ENCODE data around the gene CHRNA9.
"Not testable (repeated sequence)": the region's sequence is repeated elsewhere in the genome, so short reads cannot be mapped to it uniquely, and the experiment has no call there.

CHRNA9 gene, protein sequence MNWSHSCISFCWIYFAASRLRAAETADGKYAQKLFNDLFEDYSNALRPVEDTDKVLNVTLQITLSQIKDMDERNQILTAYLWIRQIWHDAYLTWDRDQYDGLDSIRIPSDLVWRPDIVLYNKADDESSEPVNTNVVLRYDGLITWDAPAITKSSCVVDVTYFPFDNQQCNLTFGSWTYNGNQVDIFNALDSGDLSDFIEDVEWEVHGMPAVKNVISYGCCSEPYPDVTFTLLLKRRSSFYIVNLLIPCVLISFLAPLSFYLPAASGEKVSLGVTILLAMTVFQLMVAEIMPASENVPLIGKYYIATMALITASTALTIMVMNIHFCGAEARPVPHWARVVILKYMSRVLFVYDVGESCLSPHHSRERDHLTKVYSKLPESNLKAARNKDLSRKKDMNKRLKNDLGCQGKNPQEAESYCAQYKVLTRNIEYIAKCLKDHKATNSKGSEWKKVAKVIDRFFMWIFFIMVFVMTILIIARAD

DNA sequence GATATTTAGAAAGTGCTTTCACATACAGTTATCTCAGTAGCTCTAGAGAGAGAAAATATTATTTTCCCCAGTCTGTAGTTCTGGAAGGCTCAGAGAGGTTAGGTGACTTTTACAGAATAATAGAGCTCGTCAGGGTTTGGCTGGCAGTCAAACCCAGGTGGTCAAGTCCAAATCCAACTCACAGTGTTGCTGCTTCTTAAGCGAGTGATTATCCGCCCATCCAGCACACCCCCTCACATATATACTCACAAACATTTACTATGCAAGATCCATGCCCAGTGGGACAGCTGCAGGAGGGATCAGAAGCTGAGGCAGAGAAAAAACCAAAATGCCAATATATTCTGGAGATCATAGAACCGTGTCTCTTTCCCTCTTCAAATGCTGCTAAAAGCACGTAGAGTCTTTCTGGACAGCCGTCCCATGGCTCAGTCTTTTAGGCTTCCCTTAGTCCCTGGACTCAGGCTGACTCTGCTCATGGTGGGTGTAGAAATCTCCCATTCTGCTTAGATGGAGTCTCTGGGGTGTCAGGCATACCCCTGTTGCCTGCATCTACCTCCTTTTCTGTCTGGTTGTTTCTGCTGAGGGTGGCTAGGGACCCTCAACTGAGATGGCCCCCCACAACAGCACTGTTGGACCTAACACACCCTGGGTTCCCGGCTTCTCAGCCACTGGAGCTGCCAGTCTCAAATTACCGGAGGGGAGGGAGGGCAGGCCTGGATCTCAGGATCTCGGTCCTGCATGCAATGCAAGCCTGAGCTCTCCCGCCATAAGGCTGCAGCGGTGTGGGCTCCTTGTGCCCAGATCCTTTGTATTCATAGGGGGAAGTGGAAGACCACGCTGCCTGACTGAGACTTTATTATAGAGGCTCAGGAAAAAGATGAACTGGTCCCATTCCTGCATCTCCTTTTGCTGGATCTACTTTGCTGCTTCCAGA is at the start of gene CHRNA9:
CHRNA9 (plus strand) TSS at position 743 of the 934 bp plus-strand sequence; CDS start at position 878, 135 bp downstream.
- no peak for DNase-seq

DNA sequence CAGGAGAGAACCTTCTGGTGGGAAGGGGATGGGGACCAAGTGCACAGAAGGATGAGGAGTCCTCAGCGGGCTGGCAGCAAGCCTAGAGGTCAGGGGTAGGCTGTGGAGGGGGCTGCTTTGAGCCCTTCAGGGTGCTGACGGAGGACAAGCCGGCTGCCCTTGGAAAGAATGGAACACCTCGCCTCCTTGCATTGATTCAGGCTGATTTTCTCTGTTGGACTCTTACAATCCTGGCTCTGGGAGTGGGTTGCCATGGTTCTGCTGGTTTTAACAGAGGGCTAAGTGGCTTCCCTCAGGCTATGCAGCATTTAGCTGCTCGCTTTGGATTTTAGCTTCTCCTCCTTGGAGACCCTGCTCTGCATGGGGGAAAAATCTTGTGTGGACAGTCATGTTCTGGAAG is 49.4 kb upstream of the CHRNA9 start:
- DNase-seq = no peak

DNA sequence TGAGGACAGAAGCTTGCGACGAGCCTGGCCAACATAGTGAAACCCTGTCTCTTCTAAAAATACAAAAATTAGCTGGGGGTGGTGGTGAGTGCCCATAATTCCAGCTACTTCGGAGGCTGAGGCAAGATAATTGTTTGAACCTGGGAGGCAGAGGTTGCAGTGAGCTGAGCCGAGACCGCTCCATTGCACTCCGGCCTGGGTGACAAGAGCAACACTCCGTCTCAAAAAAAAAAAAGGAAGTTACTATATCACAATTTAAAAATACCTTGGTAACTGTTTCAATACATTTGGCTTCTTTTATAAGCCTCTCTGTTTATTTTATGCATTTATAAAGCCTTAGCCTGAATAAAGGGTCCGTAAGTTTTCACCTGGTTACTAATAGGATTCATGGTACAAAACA is 46.6 kb upstream of the CHRNA9 start:
- no peak for DNase-seq

DNA sequence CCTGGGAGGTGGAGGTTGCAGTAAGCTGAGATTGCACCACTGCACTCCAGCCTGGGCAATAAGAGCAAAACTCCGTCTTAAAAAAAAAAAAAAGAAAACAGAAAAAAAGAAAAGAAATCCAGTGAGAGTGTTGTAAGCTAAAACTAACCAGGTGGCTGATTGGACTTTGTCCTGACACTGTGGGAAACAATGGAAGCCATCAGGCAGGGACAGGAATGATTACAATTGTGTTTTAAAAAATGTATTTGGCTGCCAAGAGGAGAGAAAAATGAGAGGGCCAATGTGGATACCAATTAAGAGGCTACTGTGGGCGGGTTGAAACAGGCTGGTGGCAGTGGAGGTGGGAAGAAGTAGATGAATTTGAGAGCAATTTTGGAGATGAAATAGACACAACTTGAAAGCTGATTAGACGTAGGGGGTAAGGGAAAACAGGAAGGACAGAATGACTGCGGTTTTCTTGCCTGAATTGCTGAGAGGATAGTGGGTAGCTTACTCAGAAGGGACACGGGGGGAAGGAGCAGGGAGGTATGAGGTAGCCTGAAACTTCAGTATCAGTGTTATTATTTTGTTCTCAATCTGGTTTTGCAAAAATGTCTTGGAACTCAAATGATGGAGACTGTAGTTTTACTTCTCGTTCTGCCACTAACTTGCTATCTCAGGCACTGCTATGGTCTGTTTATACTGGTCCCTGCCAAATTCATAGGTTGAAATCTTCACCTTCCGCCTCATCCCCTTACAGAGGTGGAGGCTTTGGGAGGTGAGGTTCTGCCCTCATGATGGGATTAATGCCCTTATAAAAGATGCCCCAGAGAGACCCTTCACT is 45.6 kb upstream of the CHRNA9 start:
- peak in 1 of 2 donors; percentile 71 for DNase-seq

DNA sequence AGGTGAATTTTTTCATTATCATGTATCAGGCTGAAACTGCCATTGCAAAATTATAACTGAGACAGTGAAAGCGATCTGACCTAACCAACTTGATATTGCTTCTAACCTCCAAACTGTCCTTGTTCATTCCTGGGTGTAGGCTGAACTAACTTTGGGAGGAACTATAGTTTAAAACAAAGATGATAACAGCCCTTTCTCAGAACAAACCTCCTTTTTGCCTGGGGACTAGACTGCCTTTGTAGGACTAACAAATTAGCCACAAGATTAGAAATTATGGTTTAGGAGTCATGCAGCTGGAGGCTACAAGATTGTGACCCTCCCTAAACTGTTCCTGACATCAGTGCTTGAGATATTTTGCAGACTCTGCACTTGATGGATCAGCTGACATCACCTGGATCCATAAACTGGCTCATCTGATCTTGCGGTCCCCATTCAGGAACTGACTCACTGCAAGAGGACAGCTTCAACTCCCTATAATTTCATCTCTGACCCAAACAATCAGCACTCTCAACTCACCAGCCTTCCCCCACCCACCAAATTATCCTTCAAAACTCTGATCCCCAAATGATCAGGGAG is 44.4 kb upstream of the CHRNA9 start:
- not testable (repeated sequence) for DNase-seq

DNA sequence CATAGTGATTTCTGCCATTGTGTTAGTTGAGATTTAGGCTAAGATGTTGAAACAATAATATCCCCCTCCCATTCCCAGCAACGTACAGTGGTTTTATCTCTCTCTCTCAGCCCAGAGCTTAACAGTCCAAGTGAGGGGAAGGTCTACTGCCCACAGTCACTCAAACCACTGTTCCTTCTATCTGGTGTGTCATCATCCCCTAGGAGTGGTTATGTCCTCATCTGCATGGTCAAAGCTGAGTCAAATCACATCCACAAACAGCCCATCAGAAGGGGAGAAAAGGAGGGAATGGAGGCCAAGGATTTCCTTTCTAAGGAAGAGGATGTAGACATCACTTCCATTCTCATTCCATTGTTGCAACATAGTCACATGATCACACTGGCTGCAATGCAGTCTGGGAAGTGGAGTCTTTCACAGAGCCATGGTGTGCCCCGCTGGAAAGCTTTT is 42.8 kb upstream of the CHRNA9 start:
- no peak for DNase-seq

DNA sequence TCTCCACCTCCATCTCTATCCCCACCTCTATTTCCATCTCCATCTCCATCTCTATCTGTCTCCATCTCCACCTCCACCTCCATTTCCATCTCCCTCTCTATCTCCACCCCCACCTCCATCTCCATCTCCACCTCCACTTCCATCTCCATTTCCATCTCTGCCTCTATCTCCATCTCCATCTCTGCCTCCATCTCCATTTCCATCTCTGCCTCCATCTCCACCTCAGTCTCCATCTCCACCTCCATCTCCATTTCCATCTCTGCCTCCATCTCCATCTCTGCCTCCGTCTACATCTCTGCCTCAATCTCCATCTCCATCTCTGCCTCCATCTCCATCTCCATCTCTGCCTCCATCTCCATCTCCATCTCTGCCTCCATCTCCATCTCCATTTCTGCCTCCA is 40.8 kb upstream of the CHRNA9 start:
- DNase-seq = no peak

DNA sequence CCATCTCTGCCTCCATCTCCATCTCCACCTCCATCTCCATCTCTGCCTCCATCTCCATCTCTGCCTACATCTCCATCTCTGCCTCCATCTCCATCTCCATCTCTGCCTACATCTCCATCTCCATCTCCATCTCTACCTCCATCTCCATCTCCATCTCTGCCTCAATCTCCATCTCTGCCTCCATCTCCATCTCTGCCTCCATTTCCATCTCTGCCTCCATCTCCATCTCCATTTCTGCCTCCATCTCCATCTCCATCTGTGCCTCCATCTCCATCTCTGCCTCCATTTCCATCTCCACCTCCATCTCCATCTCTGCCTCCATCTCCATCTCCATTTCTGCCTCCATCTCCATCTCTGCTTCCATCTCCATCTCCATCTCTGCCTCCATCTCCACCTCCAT is 40.1 kb upstream of the CHRNA9 start:
- not testable (repeated sequence) for DNase-seq

DNA sequence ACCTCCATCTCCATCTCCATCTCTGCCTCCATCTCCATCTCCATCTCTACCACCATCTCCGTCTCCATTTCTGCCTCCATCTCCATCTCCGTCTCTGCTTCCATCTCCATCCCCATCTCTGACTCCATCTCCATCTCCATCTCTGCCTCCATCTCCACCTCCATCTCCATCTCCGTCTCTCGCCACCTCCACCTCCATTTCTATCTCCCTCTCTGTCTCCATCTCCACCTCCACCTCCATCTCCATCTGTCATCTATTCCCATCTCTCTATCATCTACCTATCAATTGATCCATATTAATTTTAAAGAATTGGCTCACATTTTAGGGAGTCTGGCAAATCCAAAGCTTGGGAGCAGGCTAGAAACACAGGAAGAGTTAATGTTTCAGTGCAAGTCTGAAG is 39.6 kb upstream of the CHRNA9 start:
- no peak for DNase-seq

DNA sequence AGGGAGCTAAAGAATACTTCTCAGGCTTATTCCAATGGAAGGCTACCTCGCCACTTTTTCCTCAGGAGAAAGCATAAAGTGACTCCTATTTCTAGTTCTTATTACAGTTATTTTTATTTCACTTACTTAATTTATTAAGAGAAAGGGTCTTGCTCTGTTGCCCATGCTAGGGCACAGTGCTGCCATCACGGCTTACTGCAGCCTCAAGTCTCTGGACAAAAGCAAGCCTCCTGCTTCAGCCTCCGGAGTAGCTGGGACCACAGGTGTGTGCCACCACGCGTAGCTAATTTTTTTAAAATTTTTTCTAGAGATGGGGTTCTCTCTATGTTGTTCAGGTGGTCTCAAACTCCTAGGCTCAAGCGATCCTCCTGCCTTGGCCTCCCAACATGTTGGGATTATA is 36.0 kb upstream of the CHRNA9 start:
- DNase-seq = no peak

DNA sequence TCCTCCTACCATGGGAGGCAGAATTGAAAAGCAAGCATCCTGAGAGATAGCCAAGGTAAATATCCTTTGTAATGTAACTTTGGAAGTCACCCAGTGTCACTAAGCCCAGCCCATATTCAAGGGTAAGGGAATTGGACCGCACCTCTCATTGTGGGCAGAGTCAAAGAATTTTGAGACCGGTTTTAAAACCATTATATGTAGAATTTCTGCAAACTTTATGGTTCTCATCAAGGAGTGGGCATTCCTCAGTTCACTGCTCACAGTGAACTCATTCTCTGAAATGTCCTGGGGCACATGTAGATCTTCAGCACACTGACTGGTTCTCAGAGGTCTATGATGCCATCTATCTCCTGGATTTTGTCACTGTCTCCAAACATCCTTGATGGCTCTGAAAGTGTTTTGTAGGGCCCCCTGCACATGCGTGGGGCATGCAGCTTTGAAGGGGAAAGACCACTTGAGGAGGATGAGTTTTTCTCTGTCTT is 35.3 kb upstream of the CHRNA9 start:
- no peak for DNase-seq

DNA sequence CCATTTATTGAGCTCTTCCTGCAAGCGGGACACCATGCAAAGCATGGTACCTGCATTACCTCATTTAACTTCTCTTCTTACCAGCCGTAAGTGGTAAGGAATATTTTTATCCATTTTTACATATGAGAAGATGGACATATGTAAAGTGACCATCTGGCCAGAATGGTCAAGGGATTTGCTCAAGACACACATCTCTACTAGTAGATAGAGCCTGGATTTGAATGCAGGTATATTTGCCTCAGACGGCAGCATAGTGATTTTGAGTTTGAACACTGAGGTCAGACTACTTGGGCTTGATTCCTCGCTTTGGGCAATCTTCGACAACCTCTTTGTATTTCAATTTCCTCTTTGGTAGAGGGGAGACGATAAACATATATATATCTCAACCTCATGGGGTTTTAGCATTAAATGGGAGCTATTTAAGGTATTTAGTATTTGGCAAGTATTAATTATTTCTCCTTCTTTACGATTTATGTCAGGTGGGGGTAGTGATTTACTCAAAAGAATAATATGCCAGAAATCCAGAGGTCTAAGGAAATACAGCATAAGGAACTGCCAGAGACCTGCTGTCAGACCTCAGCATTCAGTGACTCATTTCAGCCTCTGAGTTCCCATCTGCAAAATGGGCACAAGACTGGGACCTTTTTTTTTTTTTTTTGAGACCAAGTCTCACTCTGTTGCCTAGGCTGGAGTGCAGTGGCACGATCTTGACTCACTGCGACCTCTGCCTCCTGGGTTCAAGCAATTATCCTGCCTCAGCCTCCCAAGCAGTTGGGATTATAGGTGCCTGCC is 34.6 kb upstream of the CHRNA9 start:
- no peak for DNase-seq

DNA sequence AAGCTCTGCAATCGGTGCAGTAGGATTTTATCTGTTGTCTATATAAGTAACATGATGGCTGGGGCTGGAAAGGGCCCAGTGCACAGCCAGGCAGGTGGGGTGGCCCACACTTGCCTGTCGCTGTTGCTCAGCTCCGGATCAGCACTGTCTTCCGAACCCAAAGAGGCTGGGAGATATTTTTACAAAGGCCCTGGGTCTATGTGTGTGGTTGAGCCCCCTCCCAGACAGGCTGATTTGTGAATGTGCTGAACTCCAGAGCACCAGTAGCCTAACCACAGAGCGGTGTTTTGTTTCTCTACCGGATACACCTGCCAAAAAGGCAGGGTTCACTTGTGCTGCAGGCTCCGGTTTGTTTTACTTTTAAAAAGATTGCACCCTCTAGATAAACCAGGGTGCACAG is 33.5 kb upstream of the CHRNA9 start:
- DNase-seq = no peak

DNA sequence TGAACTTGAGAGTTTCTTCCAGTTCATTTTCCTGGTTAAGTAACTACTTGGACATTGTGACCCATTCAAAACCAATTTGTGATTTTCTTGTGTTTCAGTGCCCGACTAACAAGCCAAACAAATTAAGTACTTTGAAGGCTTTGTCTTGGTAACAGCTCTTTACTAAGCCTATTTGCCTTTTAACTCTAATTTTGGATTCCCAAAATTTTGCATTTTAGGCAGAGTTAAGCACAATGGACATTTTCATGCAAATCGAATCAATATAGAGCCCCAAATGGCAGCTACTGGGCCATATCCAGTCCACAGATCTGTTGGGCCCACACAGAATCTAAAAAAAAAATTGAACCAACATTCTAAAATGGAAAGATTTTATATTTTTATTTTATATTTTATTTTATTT is 31.4 kb upstream of the CHRNA9 start:
- DNase-seq = no peak

DNA sequence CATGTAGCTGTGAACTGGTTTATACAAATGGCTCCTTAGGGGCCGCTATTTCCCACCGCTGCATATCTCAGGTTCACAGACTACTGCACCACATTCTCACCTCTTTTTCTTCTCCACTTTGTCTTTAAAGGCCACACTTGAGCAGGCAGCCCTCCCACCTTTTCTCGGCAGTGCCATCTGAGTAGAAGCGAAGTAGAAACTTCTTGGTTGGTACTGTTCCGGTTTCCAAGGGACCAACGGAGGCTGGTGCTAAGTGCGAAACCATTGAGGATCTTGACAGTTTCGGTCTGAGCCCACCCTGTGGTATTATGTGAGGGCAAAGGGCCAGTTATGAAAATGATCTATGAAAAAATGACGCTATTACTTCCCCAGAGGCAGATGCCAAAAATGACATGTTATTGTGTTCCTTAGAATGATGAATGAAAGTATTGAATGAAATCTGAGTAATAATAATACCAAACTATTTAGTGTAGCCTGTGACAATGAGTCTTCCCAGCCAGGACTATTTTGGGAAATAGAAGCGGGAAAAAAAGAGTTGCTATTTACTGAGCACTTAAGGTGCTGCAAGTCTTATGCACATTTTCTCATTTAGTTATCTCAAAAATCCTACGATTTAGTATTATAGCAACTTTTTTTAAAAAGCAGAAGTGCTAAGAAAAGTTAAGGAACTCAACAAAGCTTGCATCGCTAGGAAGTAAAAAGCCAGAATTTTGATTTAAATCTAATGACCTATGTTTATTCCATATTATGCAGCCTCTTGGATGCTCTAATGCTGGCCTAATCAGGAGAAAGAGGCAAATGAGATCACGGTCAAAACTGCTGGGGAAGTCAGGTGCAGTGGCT is 29.6 kb upstream of the CHRNA9 start:
- DNase-seq = no peak

DNA sequence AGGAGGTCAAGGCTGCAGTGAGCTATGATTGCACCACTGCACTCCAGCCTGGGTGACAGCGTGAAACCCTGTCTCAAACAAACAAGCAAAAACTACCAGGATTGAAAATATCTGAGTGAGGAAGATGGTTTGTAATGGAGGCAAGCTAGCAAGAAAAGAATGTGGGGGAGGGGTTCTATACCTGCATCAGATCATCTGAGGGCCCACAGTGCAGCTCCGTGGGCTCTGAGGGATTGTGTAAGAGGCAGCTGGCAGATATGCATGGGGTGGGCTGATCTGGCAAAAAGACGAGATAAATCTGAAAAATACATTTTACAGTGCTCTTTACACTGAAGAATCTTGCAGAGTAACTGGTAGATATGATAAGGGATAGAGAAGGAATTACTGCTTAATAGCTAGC is 28.9 kb upstream of the CHRNA9 start:
- no peak for DNase-seq

DNA sequence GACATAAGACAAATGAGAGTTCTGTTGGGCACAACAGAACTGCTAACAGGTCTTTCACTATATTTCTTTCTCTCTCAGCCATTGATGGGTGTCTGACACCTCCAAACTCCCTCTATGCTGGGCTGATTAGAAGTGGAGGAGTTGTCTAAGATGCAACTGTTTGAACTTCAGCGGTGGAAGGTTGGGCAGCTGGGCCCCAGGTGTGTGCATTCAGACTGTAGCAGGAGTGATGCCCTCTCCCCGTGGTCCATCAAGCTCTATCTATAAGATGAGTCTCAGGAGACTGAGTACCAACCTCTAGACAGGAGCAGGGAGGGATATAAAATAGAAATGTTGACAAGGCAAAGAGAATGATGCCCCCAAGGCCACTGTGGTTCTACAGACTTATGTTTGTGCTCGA is 28.2 kb upstream of the CHRNA9 start:
- no peak for DNase-seq

DNA sequence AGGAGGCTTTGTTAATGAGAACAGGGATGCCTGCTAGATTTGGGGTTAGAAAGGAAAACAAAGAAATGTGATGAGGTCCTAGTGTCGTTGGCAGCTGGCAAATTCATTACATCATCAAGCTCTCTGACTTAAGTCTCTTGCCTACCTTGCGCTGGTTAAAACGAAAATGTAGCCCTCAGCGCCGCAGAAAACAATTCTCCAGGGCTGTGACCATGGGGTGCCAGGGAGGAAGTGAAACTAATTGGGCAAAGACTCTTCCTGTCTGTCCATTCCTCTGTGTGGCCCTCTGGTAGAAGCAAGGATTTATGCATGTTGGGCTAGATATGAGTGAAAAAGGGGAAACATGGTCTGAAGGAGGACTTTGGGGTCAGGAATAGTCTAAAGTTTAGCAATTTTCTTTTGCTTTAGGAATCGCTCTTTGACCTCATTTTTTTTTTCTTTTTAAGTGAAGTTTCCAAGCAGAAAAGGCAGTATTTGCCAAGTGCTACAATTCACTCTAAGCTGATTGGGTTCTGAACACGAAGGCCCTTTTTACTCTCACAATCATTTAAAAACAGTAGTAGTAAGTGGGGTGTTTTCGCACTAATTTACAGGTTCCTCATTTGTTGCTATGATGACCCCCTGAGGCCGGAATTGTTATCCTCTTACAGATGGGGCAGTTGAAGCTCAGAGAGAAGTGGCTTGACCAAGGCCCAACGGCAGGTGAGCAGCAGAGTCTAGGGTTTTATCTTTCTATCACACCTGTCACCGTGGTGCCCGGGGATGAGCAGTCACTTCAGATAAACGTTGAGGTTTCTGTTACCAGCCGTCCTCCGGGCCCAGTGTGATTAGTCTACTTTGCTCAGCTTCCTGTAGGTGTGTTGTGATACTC is 27.3 kb upstream of the CHRNA9 start:
- DNase-seq = no peak

DNA sequence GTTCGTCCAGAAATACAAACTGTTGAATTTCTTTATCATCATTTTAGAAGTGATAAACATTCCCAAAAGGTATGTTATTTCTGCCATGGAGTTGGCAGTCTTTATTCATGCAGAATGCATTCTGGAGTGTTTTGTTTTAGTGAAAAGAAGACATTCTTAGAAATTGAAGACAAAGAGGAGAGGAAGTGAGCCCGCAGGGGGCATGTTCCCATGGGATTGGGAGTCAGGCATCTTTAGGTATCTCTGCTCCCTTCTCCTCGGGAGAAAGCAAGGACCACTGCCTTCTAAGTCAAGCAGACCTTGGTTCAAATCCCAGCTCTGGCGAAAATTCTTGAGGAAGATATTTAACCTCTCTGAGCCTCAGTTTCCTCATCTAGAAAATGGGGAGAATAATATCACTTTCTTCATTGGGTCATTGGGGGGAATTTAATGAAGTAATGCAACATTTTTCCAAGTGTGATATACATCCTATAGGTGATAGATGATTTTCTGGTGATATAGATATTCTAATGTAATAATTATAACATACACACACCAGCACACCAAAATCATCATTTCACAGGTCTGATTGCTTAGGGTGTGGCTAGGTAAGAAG is 26.5 kb upstream of the CHRNA9 start:
- DNase-seq = no peak

Measured in bone marrow (tissue), 2 donors.